Inflammatory macrophage (primary cell): Measurements from ENCODE around the gene EXOC6.
A peak's percentile ranks its signal among the peaks of the same experiment; 100 is the strongest.
"Not testable (repeated sequence)": the region's sequence is repeated elsewhere in the genome, so short reads cannot be mapped to it uniquely, and the experiment has no call there.

Experiments used
- DNase-seq, 2 donors: peaks; one replicate each; pipeline ENCODE4 v3.0.0-alpha.2; 2020 to 2022

Gene EXOC6

GRCh38 chr10:92886334-92886961 lies 38.1 kb downstream of the EXOC6 start:
- no peak for DNase-seq

GRCh38 chr10:92890471-92890870 lies 42.2 kb downstream of the EXOC6 start:
- DNase-seq = no peak

- DNase-seq = no peak
These were observed 43.8 kb downstream of the EXOC6 start for GRCh38 chr10:92891885-92892690.

GRCh38 chr10:92892691-92893054 lies 44.4 kb downstream of the EXOC6 start:
- no peak for DNase-seq

- DNase-seq = no peak
These were observed 45.8 kb downstream of the EXOC6 start for GRCh38 chr10:92894081-92894655.

GRCh38 chr10:92897916-92898315 lies 49.6 kb downstream of the EXOC6 start:
- DNase-seq = no peak

GRCh38 chr10:92901819-92902251 lies 53.5 kb downstream of the EXOC6 start:
- no peak for DNase-seq

GRCh38 chr10:92903633-92904032 lies 55.3 kb downstream of the EXOC6 start:
- no peak for DNase-seq

- no peak for DNase-seq
These were observed 59.0 kb downstream of the EXOC6 start for GRCh38 chr10:92907280-92907679.

GRCh38 chr10:92912631-92913030 lies 64.3 kb downstream of the EXOC6 start:
- DNase-seq = not testable (repeated sequence)

GRCh38 chr10:92913973-92914372 lies 65.7 kb downstream of the EXOC6 start:
- DNase-seq = no peak

GRCh38 chr10:92914478-92915325 lies 66.4 kb downstream of the EXOC6 start:
- peak; percentile 46 to 63 for DNase-seq

- DNase-seq = no peak
These were observed 67.6 kb downstream of the EXOC6 start for GRCh38 chr10:92915892-92916291.

GRCh38 chr10:92916433-92916832 lies 68.1 kb downstream of the EXOC6 start:
- DNase-seq = no peak

- no peak for DNase-seq
These were observed 70.3 kb downstream of the EXOC6 start for GRCh38 chr10:92918603-92919002.

- DNase-seq = no peak
These were observed 72.5 kb downstream of the EXOC6 start for GRCh38 chr10:92920866-92921265.

- DNase-seq = peak; percentile 20 to 35
These were observed 75.1 kb downstream of the EXOC6 start for GRCh38 chr10:92923416-92923815.

GRCh38 chr10:92929896-92930295 lies 81.6 kb downstream of the EXOC6 start:
- DNase-seq = no peak

- DNase-seq = no peak
These were observed 83.3 kb downstream of the EXOC6 start for GRCh38 chr10:92931597-92931996.

- DNase-seq = no peak
These were observed 89.6 kb downstream of the EXOC6 start for GRCh38 chr10:92937876-92938275.

- no peak for DNase-seq
These were observed 90.5 kb downstream of the EXOC6 start for GRCh38 chr10:92938841-92939240.

GRCh38 chr10:92942226-92942625 lies 93.9 kb downstream of the EXOC6 start:
- no peak for DNase-seq

GRCh38 chr10:92946491-92946890 lies 98.2 kb downstream of the EXOC6 start:
- DNase-seq = no peak
